PC-9 (cell line): ENCODE data around the gene WNT16.

ENCODE experiments used
- CTCF ChIP-seq: fragments of 200-600 bp; sonication (generic); conservative IDR thresholded peaks from 2 replicates; pipeline ENCODE4 v1.6.1; 2017; ENCODE audit warnings: mixed run types, antibody characterized with exemption, mild to moderate bottlenecking, moderate library complexity
- EZH2 ChIP-seq: fragments of 200-600 bp; sonication (generic); IDR thresholded peaks from 2 replicates; pipeline ENCODE4 v1.8.0; 2017; ENCODE audit warnings: antibody characterized with exemption, low read depth

GRCh38 chr7:121306565-121306964, 22.2 kb upstream of the WNT16 start:
- TF ChIP-seq CTCF (no peak), EZH2 (no peak)
